SK-N-MC (cell line): ENCODE measurements around the gene PRPS1.
"Not testable (repeated sequence)": the region's sequence is repeated elsewhere in the genome, so short reads cannot be mapped to it uniquely, and the experiment has no call there.

Experiments
- DNase-seq: peaks from one replicate; pipeline ENCODE4 v3.0.0-alpha.2; 2011; ENCODE audit warnings: low read depth, low spot score
- H3K27ac ChIP-seq: fragments of 200-600 bp; sonication (generic); 2 replicates; pipeline ENCODE4 v1.5.1; 2016; ENCODE audit warnings: mixed run types
- H3K36me3 ChIP-seq: fragments of 200-600 bp; sonication (generic); 2 replicates; pipeline ENCODE4 v1.6.1; 2017; ENCODE audit warnings: antibody characterized with exemption, low read length, mixed read lengths; ENCODE audit not compliant: insufficient read depth
- H3K4me3 ChIP-seq: fragments of 200-600 bp; sonication (generic); 2 replicates; pipeline ENCODE4 v1.5.1; 2016
- H3K9ac ChIP-seq: fragments of 200-600 bp; sonication (generic); 2 replicates; pipeline ENCODE4 v1.8.0; 2017; ENCODE audit warnings: mixed run types, mixed read lengths; ENCODE audit not compliant: insufficient read length
- H3K9me3 ChIP-seq: fragments of 200-600 bp; sonication (generic); 2 replicates; pipeline ENCODE4 v1.6.1; 2017; ENCODE audit warnings: low read depth, mild to moderate bottlenecking, antibody characterized with exemption, low read length, moderate library complexity, mixed read lengths
- EZH2 ChIP-seq: fragments of 200-600 bp; sonication (generic); IDR thresholded peaks from one replicate; pipeline ENCODE4 v1.6.1; 2017; ENCODE audit warnings: antibody characterized with exemption
- FOXP2 ChIP-seq: optimal IDR thresholded peaks from 2 replicates; pipeline ENCODE3; 2011; ENCODE audit warnings: mild to moderate bottlenecking, moderate library complexity; ENCODE audit not compliant: insufficient read depth; ENCODE audit errors: extremely low read length, control extremely low read depth
- POLR2AphosphoS5 ChIP-seq: IDR thresholded peaks from 2 replicates; pipeline ENCODE4 v1.6.1; 2012; ENCODE audit warnings: mild to moderate bottlenecking, low read depth, low read length, borderline replicate concordance

Gene PRPS1

GRCh38 chrX:107683124-107683895 lies 55.0 kb downstream of the PRPS1 start:
- no peaks in the 10 kb centered on the region for H3K9me3 ChIP-seq
- TF ChIP-seq POLR2AphosphoS5 = no peak
- no peak for TF ChIP-seq FOXP2
- TF ChIP-seq EZH2 = no peak
- H3K27ac ChIP-seq = no peak overlapping the region
- DNase-seq = no peak
- H3K36me3 ChIP-seq = no peaks in the 10 kb centered on the region
- no peak overlapping the region for H3K4me3 ChIP-seq
- H3K9ac ChIP-seq = no peak overlapping the region

GRCh38 chrX:107683931-107684330 lies 55.6 kb downstream of the PRPS1 start:
- Histone ChIP-seq H3K9ac (no peak overlapping the region), H3K9me3 (no peaks in the 10 kb centered on the region), H3K4me3 (no peak overlapping the region), H3K36me3 (no peaks in the 10 kb centered on the region), H3K27ac (no peak overlapping the region)
- no peak for DNase-seq
- TF ChIP-seq FOXP2 (no peak), EZH2 (no peak), POLR2AphosphoS5 (no peak)

- DNase-seq = no peak
- Histone ChIP-seq H3K27ac (no peak overlapping the region), H3K9me3 (no peaks in the 10 kb centered on the region), H3K9ac (no peak overlapping the region), H3K4me3 (no peak overlapping the region), H3K36me3 (no peaks in the 10 kb centered on the region)
- TF ChIP-seq EZH2 = no peak
- no peak for TF ChIP-seq POLR2AphosphoS5
- no peak for TF ChIP-seq FOXP2
These were observed 56.7 kb downstream of the PRPS1 start for GRCh38 chrX:107684956-107685385.

GRCh38 chrX:107685586-107685985 lies 57.3 kb downstream of the PRPS1 start:
- H3K9ac ChIP-seq, H3K36me3 ChIP-seq, H3K9me3 ChIP-seq, H3K4me3 ChIP-seq, H3K27ac ChIP-seq, DNase-seq: not testable (repeated sequence)

- H3K9me3 ChIP-seq = no peaks in the 10 kb centered on the region
- no peak overlapping the region for H3K27ac ChIP-seq
- H3K4me3 ChIP-seq = no peak overlapping the region
- DNase-seq = no peak
- no peak overlapping the region for H3K9ac ChIP-seq
- no peak for TF ChIP-seq EZH2
- no peaks in the 10 kb centered on the region for H3K36me3 ChIP-seq
These were observed 57.7 kb downstream of the PRPS1 start for GRCh38 chrX:107686026-107686425.

- Histone ChIP-seq H3K4me3 (no peak overlapping the region), H3K9ac (no peak overlapping the region), H3K36me3 (no peaks in the 10 kb centered on the region), H3K27ac (no peak overlapping the region), H3K9me3 (no peaks in the 10 kb centered on the region)
- no peak for DNase-seq
- TF ChIP-seq FOXP2 (no peak), EZH2 (no peak), POLR2AphosphoS5 (no peak)
These were observed 58.5 kb downstream of the PRPS1 start for GRCh38 chrX:107686792-107687191.

GRCh38 chrX:107687445-107687844 lies 59.1 kb downstream of the PRPS1 start:
- Histone ChIP-seq H3K27ac (no peak overlapping the region), H3K4me3 (no peak overlapping the region), H3K36me3 (no peaks in the 10 kb centered on the region), H3K9me3 (no peaks in the 10 kb centered on the region), H3K9ac (no peak overlapping the region)
- TF ChIP-seq EZH2 (no peak), FOXP2 (no peak), POLR2AphosphoS5 (no peak)
- DNase-seq = no peak

- Histone ChIP-seq H3K9ac (no peak overlapping the region), H3K27ac (no peak overlapping the region), H3K36me3 (no peaks in the 10 kb centered on the region), H3K9me3 (no peaks in the 10 kb centered on the region), H3K4me3 (no peak overlapping the region)
- no peak for DNase-seq
- TF ChIP-seq POLR2AphosphoS5 (no peak), FOXP2 (no peak), EZH2 (no peak)
These were observed 62.7 kb downstream of the PRPS1 start for GRCh38 chrX:107691024-107691448.

GRCh38 chrX:107699616-107700015 lies 71.3 kb downstream of the PRPS1 start:
- Histone ChIP-seq H3K9ac (no peak overlapping the region), H3K36me3 (no peaks in the 10 kb centered on the region), H3K9me3 (no peaks in the 10 kb centered on the region), H3K27ac (no peak overlapping the region), H3K4me3 (no peak overlapping the region)
- no peak for TF ChIP-seq EZH2
- TF ChIP-seq FOXP2 = no peak
- no peak for TF ChIP-seq POLR2AphosphoS5
- no peak for DNase-seq
